Stomach (tissue), 4 donors: ENCODE data around the gene STX1B.

Source experiments
- CTCF ChIP-seq, 7 experiments: fragments of 450-650 bp in 4 of 7; fragments of 200-600 bp in 3 of 7; sonication (generic) in 3 of 7; IDR thresholded peaks; one replicate each; pipeline ENCODE4 v1.5.1; 2016 to 2019; ENCODE audit warnings: antibody characterized with exemption in 7 of 7, control low read depth in 2 of 7, mild to moderate bottlenecking in 1 of 7
- POLR2A ChIP-seq, 4 donors: fragments of 450-650 bp; IDR thresholded peaks; one replicate each; pipeline ENCODE4 v1.6.1; 2016; ENCODE audit warnings: antibody characterized with exemption in 4 of 4, control low read depth in 2 of 4, mild to moderate bottlenecking in 1 of 4, moderate library complexity in 1 of 4
- POLR2AphosphoS5 ChIP-seq, 3 donors: sonication (generic); formaldehyde crosslinking; IDR thresholded peaks; one replicate each; pipeline ENCODE4 v1.6.1; 2016; ENCODE audit warnings: antibody characterized with exemption in 3 of 3

GRCh38 chr16:30967795-30968194, 42.6 kb downstream of the STX1B start:
- TF ChIP-seq POLR2AphosphoS5 (IDR thresholded peaks at IDR 0.05), result no peak
- TF ChIP-seq CTCF (IDR thresholded peaks at IDR 0.05), result no peak
- no peak for TF ChIP-seq POLR2A (IDR thresholded peaks at IDR 0.05)
